GM13976 (cell line): ENCODE data around the gene GPHN.

Experiments
- DNase-seq: peaks from one replicate; pipeline ENCODE4 v3.0.0; 2012; ENCODE audit warnings: low spot score
- in situ Hi-C: fragments of 300-500 bp; cut with MboI; formaldehyde crosslinking; loops from one replicate; pipeline ENCODE4 v1.12.0; 2022; ENCODE audit warnings: low sequenced_read_pairs, mixed read lengths, inconsistent platforms; ENCODE audit not compliant: unreplicated experiment
- TF ChIP-seq, protein P1 (sequence below): IDR thresholded peaks from 2 replicates; pipeline ENCODE4 v1.5.1; 2012; ENCODE audit warnings: borderline replicate concordance, mild to moderate bottlenecking; ENCODE audit not compliant: insufficient read depth; ENCODE audit errors: extremely low read depth, missing control alignments, control extremely low read depth

The GPHN gene

GRCh38 chr14:66487164-66487563 lies 20.8 kb upstream of the GPHN start:
- in situ Hi-C loops: loop anchor here (25.0 kb wide), 1 partner anchor 650 kb away; no protein-coding TSS in a partner anchor
- no peak for DNase-seq
- TF ChIP-seq, protein P1, sequence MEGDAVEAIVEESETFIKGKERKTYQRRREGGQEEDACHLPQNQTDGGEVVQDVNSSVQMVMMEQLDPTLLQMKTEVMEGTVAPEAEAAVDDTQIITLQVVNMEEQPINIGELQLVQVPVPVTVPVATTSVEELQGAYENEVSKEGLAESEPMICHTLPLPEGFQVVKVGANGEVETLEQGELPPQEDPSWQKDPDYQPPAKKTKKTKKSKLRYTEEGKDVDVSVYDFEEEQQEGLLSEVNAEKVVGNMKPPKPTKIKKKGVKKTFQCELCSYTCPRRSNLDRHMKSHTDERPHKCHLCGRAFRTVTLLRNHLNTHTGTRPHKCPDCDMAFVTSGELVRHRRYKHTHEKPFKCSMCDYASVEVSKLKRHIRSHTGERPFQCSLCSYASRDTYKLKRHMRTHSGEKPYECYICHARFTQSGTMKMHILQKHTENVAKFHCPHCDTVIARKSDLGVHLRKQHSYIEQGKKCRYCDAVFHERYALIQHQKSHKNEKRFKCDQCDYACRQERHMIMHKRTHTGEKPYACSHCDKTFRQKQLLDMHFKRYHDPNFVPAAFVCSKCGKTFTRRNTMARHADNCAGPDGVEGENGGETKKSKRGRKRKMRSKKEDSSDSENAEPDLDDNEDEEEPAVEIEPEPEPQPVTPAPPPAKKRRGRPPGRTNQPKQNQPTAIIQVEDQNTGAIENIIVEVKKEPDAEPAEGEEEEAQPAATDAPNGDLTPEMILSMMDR: no peak

DNA sequence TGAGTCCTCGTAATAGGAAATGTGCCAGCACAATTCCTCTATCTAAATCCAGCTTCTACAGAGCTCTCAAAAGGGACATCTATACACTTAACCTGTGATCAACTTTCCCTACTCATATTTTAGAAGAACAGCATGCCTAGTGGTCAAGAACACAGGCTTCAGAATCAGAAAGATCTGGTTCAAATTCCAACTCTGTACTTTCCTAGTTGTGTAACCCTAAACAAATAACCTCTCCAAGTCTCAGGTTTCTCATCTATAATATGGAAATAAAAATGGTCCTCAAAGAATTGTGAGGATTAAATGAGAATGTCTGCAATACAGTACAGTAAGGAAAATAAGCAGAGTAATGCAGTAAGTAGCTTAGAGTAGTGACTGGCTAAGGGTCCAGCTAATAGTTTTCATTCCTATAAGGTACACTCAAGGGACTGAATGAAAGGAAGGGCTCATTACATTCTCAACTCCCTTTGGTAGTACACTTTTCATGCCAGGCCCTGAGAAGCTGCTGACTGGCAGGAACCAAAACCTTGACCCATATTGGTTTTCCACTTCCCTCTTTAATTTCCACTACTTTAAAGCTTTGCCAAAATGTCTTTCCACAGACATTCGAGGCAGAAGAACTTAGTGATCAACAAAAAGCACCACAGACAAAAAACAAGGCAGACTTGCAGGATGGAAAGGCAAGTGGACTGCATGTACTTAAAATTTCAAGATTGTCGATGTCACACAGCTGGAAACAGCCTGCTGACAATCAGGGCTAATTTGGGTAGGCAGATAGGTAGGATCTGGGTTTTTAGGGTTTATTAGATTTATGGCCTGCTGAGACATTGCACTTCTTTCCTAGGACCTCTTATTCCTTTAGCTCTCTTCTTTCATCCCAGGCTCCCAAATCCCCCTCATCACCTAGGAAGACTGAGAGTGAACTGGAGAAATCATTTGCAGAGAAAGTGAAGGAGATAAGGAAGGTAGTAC lies 17.5 kb upstream of the GPHN start:
- in situ Hi-C loops: loop anchor here (25.0 kb wide), 1 partner anchor 647 kb away; no protein-coding TSS in a partner anchor
- DNase-seq: no peak
- TF ChIP-seq, protein P1: no peak

- in situ Hi-C loops: loop anchor here (25.0 kb wide), 1 partner anchor 644 kb away; no protein-coding TSS in a partner anchor
- DNase-seq: no peak
- TF ChIP-seq, protein P1: no peak
Observed at GRCh38 chr14:66493750-66494149, 14.2 kb upstream of the GPHN start.

- peak; percentile 42 for DNase-seq
- in situ Hi-C loops: loop anchor here (25.0 kb wide), 1 partner anchor 642 kb away; no protein-coding TSS in a partner anchor
- TF ChIP-seq, protein P1: peak; percentile 66
Observed at GRCh38 chr14:66495218-66496098, 12.5 kb upstream of the GPHN start.

DNA sequence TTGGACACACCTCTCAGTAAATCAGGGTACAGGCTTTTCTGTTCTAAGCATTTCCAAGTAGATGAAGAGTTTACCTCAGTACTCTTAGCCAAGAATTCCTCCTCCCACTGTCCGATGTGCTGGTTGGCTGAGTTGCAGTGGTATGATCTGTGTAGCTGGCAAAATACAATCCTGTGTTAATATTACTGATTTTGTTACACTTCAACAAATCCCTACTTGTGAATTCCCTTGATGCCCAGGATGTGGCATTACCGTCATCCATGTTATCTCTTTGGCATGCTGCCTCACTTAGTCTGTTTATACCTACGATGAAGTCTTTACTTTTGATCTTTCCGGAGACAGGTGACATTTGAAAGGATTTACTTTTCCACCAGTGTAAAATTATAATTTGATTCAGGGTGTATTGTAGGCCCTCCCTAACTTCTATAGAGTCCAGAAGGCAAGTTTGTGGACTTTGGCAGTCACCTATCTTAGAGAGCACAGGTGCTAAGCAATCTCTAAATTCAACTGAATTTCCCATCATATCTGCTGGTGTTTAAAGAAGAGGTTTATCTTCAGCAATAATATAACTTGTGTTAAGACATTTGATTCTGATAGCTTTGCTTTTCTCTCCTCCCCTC lies 11.6 kb upstream of the GPHN start:
- in situ Hi-C loops: loop anchor here (25.0 kb wide), 1 partner anchor 641 kb away; no protein-coding TSS in a partner anchor
- TF ChIP-seq, protein P1: no peak
- DNase-seq: no peak
